Urothelium cell line (cell line): ENCODE results near the gene ANKRD1.
"Not testable (repeated sequence)": the region's sequence is repeated elsewhere in the genome, so short reads cannot be mapped to it uniquely, and the experiment has no call there.

Source experiments
- DNase-seq: peaks from one replicate; pipeline ENCODE4 v3.0.0; 2011; ENCODE audit warnings: low spot score, mixed read lengths
- FAIRE-seq: peaks from 2 replicates; lab custom pipeline; 2011; peaks lifted over from hg19 to GRCh38; lab: Jason Lieb, UNC

ANKRD1 gene

GRCh38 chr10:90920986-90921666 is at the start of gene ANKRD1:
Gene ANKRD1 (minus strand): TSS chr10:90921087. CDS start chr10:90921027, 60 bp downstream.
- FAIRE-seq (peak; percentile 95), DNase-seq (peak; percentile 87)

- DNase-seq, result no peak
- peak; percentile 56 for FAIRE-seq
These were observed 49.2 kb upstream of the ANKRD1 start for GRCh38 chr10:90969947-90970673.

GRCh38 chr10:90969121-90969534 is 48.2 kb upstream of the ANKRD1 start:
- FAIRE-seq (peak; percentile 40), DNase-seq (peak; percentile 36)

- DNase-seq (peak; percentile 76), FAIRE-seq (no peak)
These were observed 47.6 kb upstream of the ANKRD1 start for GRCh38 chr10:90968328-90969081.

- no peak for FAIRE-seq
These were observed 47.0 kb upstream of the ANKRD1 start for GRCh38 chr10:90967865-90968264.

GRCh38 chr10:90966146-90966545 is 45.3 kb upstream of the ANKRD1 start:
- DNase-seq (no peak), FAIRE-seq (no peak)

More at GRCh38 chr10:90967865-90968264, 47.0 kb upstream of the ANKRD1 start:
- no peak for DNase-seq

GRCh38 chr10:90965720-90966119 is 44.8 kb upstream of the ANKRD1 start:
- no peak for DNase-seq
- no peak for FAIRE-seq

GRCh38 chr10:90964781-90965465 is 44.0 kb upstream of the ANKRD1 start:
- DNase-seq (no peak), FAIRE-seq (no peak)

GRCh38 chr10:90963331-90963730 is 42.4 kb upstream of the ANKRD1 start:
- no peak for FAIRE-seq
- DNase-seq, result no peak

GRCh38 chr10:90960355-90960814 is 39.5 kb upstream of the ANKRD1 start:
- peak; percentile 70 for DNase-seq
- peak; percentile 46 for FAIRE-seq

- no peak for DNase-seq
- FAIRE-seq, result no peak
These were observed 38.9 kb upstream of the ANKRD1 start for GRCh38 chr10:90959826-90960225.

GRCh38 chr10:90958781-90959180 is 37.9 kb upstream of the ANKRD1 start:
- DNase-seq (no peak), FAIRE-seq (no peak)

GRCh38 chr10:90947030-90947960 is 26.4 kb upstream of the ANKRD1 start:
- DNase-seq (no peak), FAIRE-seq (no peak)

GRCh38 chr10:90945491-90946070 is 24.7 kb upstream of the ANKRD1 start:
- FAIRE-seq (no peak), DNase-seq (no peak)

GRCh38 chr10:90944749-90945148 is 23.9 kb upstream of the ANKRD1 start:
- no peak for DNase-seq
- no peak for FAIRE-seq

GRCh38 chr10:90942980-90943379 is 22.1 kb upstream of the ANKRD1 start:
- not testable (repeated sequence) for FAIRE-seq

GRCh38 chr10:90939648-90940047 is 18.8 kb upstream of the ANKRD1 start:
- DNase-seq (no peak), FAIRE-seq (no peak)

More at GRCh38 chr10:90942980-90943379, 22.1 kb upstream of the ANKRD1 start:
- DNase-seq, result not testable (repeated sequence)

- no peak for DNase-seq
- FAIRE-seq, result no peak
These were observed 18.2 kb upstream of the ANKRD1 start for GRCh38 chr10:90939116-90939515.

GRCh38 chr10:90937645-90938258 is 16.9 kb upstream of the ANKRD1 start:
- DNase-seq, result no peak
- FAIRE-seq, result no peak
